Keratinocyte (primary cell): ENCODE data around the gene ATP1A2. TPM values are rescaled to one million over a fixed set of nuclear protein-coding genes. Genes with fewer than 3 reads are reported as not detected.

Experiments used
- DNase-seq: peaks from one replicate; pipeline ENCODE4 v3.0.0-alpha.2; 2011; ENCODE audit warnings: low read depth, missing footprints, low spot score
- FAIRE-seq: peaks from 2 replicates; lab custom pipeline; 2011; peaks lifted over from hg19 to GRCh38; lab: Jason Lieb, UNC
- H2AFZ ChIP-seq: 2 replicates; pipeline ENCODE4 v1.6.0; 2012; ENCODE audit warnings: low read length, control low read depth, inconsistent platforms; ENCODE audit not compliant: control insufficient read depth
- H3K27ac ChIP-seq: 2 replicates; pipeline ENCODE4 v1.5.1; 2011; ENCODE audit warnings: low read length; ENCODE audit not compliant: control insufficient read depth, insufficient read depth
- H3K27me3 ChIP-seq: 3 replicates; pipeline ENCODE4 v1.6.0; 2011; ENCODE audit warnings: low read length; ENCODE audit not compliant: control insufficient read depth, insufficient read depth; ENCODE audit errors: extremely low read depth
- H3K36me3 ChIP-seq, 2 experiments: 2 replicates in 1 of 2; 3 replicates in 1 of 2; pipeline ENCODE4 v1.5.1; 2011; ENCODE audit warnings: low read length in 2 of 2, mild to moderate bottlenecking in 1 of 2; ENCODE audit not compliant: control insufficient read depth in 2 of 2, insufficient read depth in 2 of 2; ENCODE audit errors: extremely low read depth in 1 of 2
- H3K4me1 ChIP-seq: 3 replicates; pipeline ENCODE4 v1.5.1; 2011; ENCODE audit warnings: low read length; ENCODE audit not compliant: control insufficient read depth, insufficient read depth; ENCODE audit errors: extremely low read depth
- H3K4me2 ChIP-seq: 3 replicates; pipeline ENCODE4 v1.6.0; 2011; ENCODE audit warnings: low read depth, low read length; ENCODE audit not compliant: control insufficient read depth, insufficient read depth; ENCODE audit errors: extremely low read depth
- H3K4me3 ChIP-seq, 3 experiments: fragments of 200-600 bp in 1 of 3; sonication (generic) in 1 of 3; 2 replicates in 2 of 3; 3 replicates in 1 of 3; pipeline ENCODE4 v1.5.1; 2011 to 2016; ENCODE audit warnings: low read length in 3 of 3, mild to moderate bottlenecking in 3 of 3, control low read depth in 2 of 3, inconsistent platforms in 1 of 3, low read depth in 1 of 3, mixed read lengths in 1 of 3, mixed run types in 1 of 3, moderate library complexity in 1 of 3; ENCODE audit not compliant: control insufficient read depth in 2 of 3, insufficient read depth in 2 of 3; ENCODE audit errors: extremely low read depth in 1 of 3
- H3K79me2 ChIP-seq: 2 replicates; pipeline ENCODE4 v1.6.0; 2012; ENCODE audit warnings: low read length; ENCODE audit not compliant: control insufficient read depth, insufficient read depth
- H3K9ac ChIP-seq: 3 replicates; pipeline ENCODE4 v1.6.0; 2011; ENCODE audit warnings: low read length; ENCODE audit not compliant: control insufficient read depth, insufficient read depth; ENCODE audit errors: extremely low read depth
- H3K9me1 ChIP-seq: 3 replicates; pipeline ENCODE4 v1.6.0; 2011; ENCODE audit warnings: low read length; ENCODE audit not compliant: control insufficient read depth, insufficient read depth; ENCODE audit errors: extremely low read depth
- H3K9me3 ChIP-seq: 2 replicates; pipeline ENCODE4 v1.5.1; 2012; ENCODE audit warnings: low read depth, low read length; ENCODE audit not compliant: control insufficient read depth
- H4K20me1 ChIP-seq: 3 replicates; pipeline ENCODE4 v1.6.0; 2011; ENCODE audit warnings: low read length; ENCODE audit not compliant: control insufficient read depth, insufficient read depth; ENCODE audit errors: extremely low read depth
- CTCF ChIP-seq, 3 experiments: IDR thresholded peaks in 1 of 3; conservative IDR thresholded peaks in 1 of 3; optimal IDR thresholded peaks in 1 of 3; 2 replicates in 2 of 3; 3 replicates in 1 of 3; pipeline versions ENCODE3 to v1.5.1; 2011; ENCODE audit warnings: low read length in 3 of 3, mild to moderate bottlenecking in 3 of 3, moderate library complexity in 2 of 3, control low read depth in 1 of 3, inconsistent platforms in 1 of 3; ENCODE audit not compliant: insufficient read depth in 2 of 3; ENCODE audit errors: extremely low read depth in 1 of 3
- EZH2 ChIP-seq: IDR thresholded peaks from one replicate; pipeline ENCODE4 v1.6.1; 2012; ENCODE audit warnings: inconsistent platforms, mild to moderate bottlenecking, low read length, moderate library complexity
- dilution Hi-C: fragments of 300-500 bp; cut with MboI; formaldehyde crosslinking; loops from one replicate; pipeline ENCODE4 v1.7.0; 2020; ENCODE audit warnings: low sequenced_read_pairs; ENCODE audit not compliant: extremely low pct_ligation_motif_present
- polyA plus RNA-seq, 5 experiments: library from polyadenylated mRNA; depleted of rRNA in 3 of 5; stranded (reverse) in 3 of 5; stranded (forward) in 1 of 5; unstranded in 1 of 5; fragments of >200 nt; gene quantifications; 1 replicate in 1 of 5; 2 replicates in 3 of 5; 3 replicates in 1 of 5; pipeline versions ENCODE4 v1.2.1 to v1.2.3, GENCODE V29; 2011 to 2012; ENCODE audit warnings: missing spikeins in 2 of 5, low read depth in 1 of 5, low replicate concordance in 1 of 5

Gene ATP1A2
- polyA plus RNA-seq, 1 donor (not counting 4 experiments of a cell fraction or from before 2014, with no cell fraction given), result not detected

DNA sequence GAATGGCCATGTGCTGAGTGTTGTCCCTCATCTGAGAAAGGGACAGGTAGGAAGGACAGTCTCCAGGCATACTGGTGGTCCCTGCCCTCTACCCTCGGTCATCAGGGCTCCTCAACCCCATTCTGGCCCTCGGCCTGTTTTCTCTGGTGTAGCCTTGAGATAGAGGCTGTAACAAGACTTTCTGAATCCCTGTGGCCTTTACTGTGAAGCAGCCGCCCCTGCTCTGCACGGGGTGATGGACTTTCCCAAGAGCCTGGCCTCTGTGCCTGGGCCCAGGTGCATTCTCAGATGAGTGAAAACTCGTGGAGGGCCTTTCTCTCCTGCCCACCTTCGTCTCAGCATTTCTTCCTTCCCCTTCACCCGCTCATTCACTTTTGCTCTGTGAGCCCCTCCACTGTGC is 71.8 kb downstream of the ATP1A2 start:
- TF ChIP-seq CTCF (optimal IDR thresholded peaks at IDR 0.05 in 1 of 3, IDR thresholded peaks at IDR 0.05 in 1 of 3, conservative IDR thresholded peaks at IDR 0.05 in 1 of 3; ENCODE audit: extremely low read depth in 1 of 3, insufficient read depth in 2 of 3, low read length in 3 of 3) (no peak), EZH2 (no peak)
- Histone ChIP-seq H4K20me1 (no peaks in the 10 kb centered on the region), H3K36me3 (no peaks in the 10 kb centered on the region), H3K9me3 (no peaks in the 10 kb centered on the region), H2AFZ (no peak overlapping the region), H3K4me1 (no peaks in the 10 kb centered on the region), H3K9ac (no peak overlapping the region), H3K4me2 (no peak overlapping the region), H3K79me2 (no peaks in the 10 kb centered on the region), H3K27me3 (peaks cover 13% of the 10 kb centered on the region), H3K9me1 (no peaks in the 10 kb centered on the region), H3K4me3 (no peak overlapping the region), H3K27ac (no peak overlapping the region)
- FAIRE-seq, result no peak
- no peak for DNase-seq
- dilution Hi-C loops, result no loop called here

- no peak for FAIRE-seq
- H3K36me3 ChIP-seq, result no peaks in the 10 kb centered on the region
- no peak for DNase-seq
Observed at GRCh38 chr1:160188341-160188740, 72.8 kb downstream of the ATP1A2 start.

More at GRCh38 chr1:160188341-160188740, 72.8 kb downstream of the ATP1A2 start:
- TF ChIP-seq CTCF (optimal IDR thresholded peaks at IDR 0.05 in 1 of 3, IDR thresholded peaks at IDR 0.05 in 1 of 3, conservative IDR thresholded peaks at IDR 0.05 in 1 of 3; ENCODE audit: extremely low read depth in 1 of 3, insufficient read depth in 2 of 3, low read length in 3 of 3) (no peak), EZH2 (no peak)
- H3K9me1 ChIP-seq, result no peaks in the 10 kb centered on the region
- H3K79me2 ChIP-seq, result no peaks in the 10 kb centered on the region
- no peak overlapping the region for H2AFZ ChIP-seq
- H3K9ac ChIP-seq, result no peak overlapping the region
- no peaks in the 10 kb centered on the region for H4K20me1 ChIP-seq
- no peak overlapping the region for H3K4me3 ChIP-seq
- H3K27ac ChIP-seq, result no peak overlapping the region
- H3K27me3 ChIP-seq, result peaks cover 13% of the 10 kb centered on the region
- H3K9me3 ChIP-seq, result no peaks in the 10 kb centered on the region
- H3K4me2 ChIP-seq, result no peak overlapping the region
- dilution Hi-C loops, result no loop called here
- no peaks in the 10 kb centered on the region for H3K4me1 ChIP-seq
